BE2C (cell line): Measurements from ENCODE around the gene MIEN1.

Source experiments
- DNase-seq: peaks from one replicate; pipeline ENCODE4 v3.0.0-alpha.2; 2020
- H3K27me3 ChIP-seq: fragments of 250-450 bp; sonication (Bioruptor Pico); 2 replicates; pipeline ENCODE4 v1.5.1; 2020; ENCODE audit warnings: mild to moderate bottlenecking
- H3K36me3 ChIP-seq: fragments of 250-450 bp; sonication (Bioruptor Pico); 2 replicates; pipeline ENCODE4 v1.5.1; 2020; ENCODE audit warnings: mild to moderate bottlenecking
- H3K4me1 ChIP-seq: fragments of 250-450 bp; sonication (Bioruptor Pico); 2 replicates; pipeline ENCODE4 v1.5.1; 2020
- H3K4me3 ChIP-seq: 2 replicates; pipeline ENCODE4 v1.5.1; 2011; ENCODE audit warnings: low read depth, low read length
- H3K9me3 ChIP-seq: fragments of 250-450 bp; sonication (Bioruptor Pico); 2 replicates; pipeline ENCODE4 v1.5.1; 2020
- CTCF ChIP-seq: IDR thresholded peaks from 2 replicates; pipeline ENCODE4 v1.5.1; 2012; ENCODE audit warnings: mild to moderate bottlenecking, low read depth, low read length

The MIEN1 gene

GRCh38 chr17:39746145-39746461 lies 15.8 kb upstream of the MIEN1 start:
- Histone ChIP-seq H3K4me1 (no peaks in the 10 kb centered on the region), H3K4me3 (no peak overlapping the region), H3K36me3 (no peaks in the 10 kb centered on the region), H3K27me3 (peaks cover 39% of the 10 kb centered on the region), H3K9me3 (no peaks in the 10 kb centered on the region)
- TF ChIP-seq CTCF: no peak
- no peak for DNase-seq

GRCh38 chr17:39745335-39746144 lies 15.2 kb upstream of the MIEN1 start:
- no peak overlapping the region for H3K4me3 ChIP-seq
- peaks cover 45% of the 10 kb centered on the region for H3K27me3 ChIP-seq
- no peaks in the 10 kb centered on the region for H3K4me1 ChIP-seq
- H3K9me3 ChIP-seq: no peaks in the 10 kb centered on the region
- no peak for TF ChIP-seq CTCF
- H3K36me3 ChIP-seq: no peaks in the 10 kb centered on the region
- no peak for DNase-seq

- Histone ChIP-seq H3K27me3 (peaks cover 52% of the 10 kb centered on the region), H3K9me3 (no peaks in the 10 kb centered on the region), H3K36me3 (no peaks in the 10 kb centered on the region), H3K4me1 (no peaks in the 10 kb centered on the region), H3K4me3 (no peak overlapping the region)
- no peak for DNase-seq
- TF ChIP-seq CTCF: no peak
Observed at GRCh38 chr17:39744836-39745215, 14.5 kb upstream of the MIEN1 start.

- H3K27me3 ChIP-seq: peaks cover 58% of the 10 kb centered on the region
- H3K36me3 ChIP-seq: no peaks in the 10 kb centered on the region
- no peak overlapping the region for H3K4me3 ChIP-seq
- DNase-seq: no peak
- TF ChIP-seq CTCF: no peak
- no peaks in the 10 kb centered on the region for H3K9me3 ChIP-seq
- no peaks in the 10 kb centered on the region for H3K4me1 ChIP-seq
Observed at GRCh38 chr17:39744075-39744835, 13.9 kb upstream of the MIEN1 start.

- Histone ChIP-seq H3K9me3 (no peaks in the 10 kb centered on the region), H3K36me3 (no peaks in the 10 kb centered on the region), H3K4me3 (no peak overlapping the region), H3K27me3 (peaks cover 68% of the 10 kb centered on the region), H3K4me1 (no peaks in the 10 kb centered on the region)
- no peak for TF ChIP-seq CTCF
- DNase-seq: no peak
Observed at GRCh38 chr17:39742856-39743436, 12.6 kb upstream of the MIEN1 start.
